WTC11 (cell line): ENCODE data around the gene AKR1C4. TPM values are rescaled to one million over a fixed set of nuclear protein-coding genes. Genes with fewer than 3 reads are reported as not detected.

Experiments
- ATAC-seq: fragments of 200-7000 bp; cut with Tn5 transposase; 2 replicates; pipeline ENCODE4 v1.10.0; 2021; ENCODE audit warnings: mild to moderate bottlenecking, moderate library complexity
- CTCF ChIA-PET: fragments of 300-600 bp; sonication (Branson Sonifier 250); formaldehyde crosslinking; loops from one replicate; lab custom pipeline; 2021; ENCODE audit warnings: antibody characterized with exemption; lab: Charles Lee
- POLR2A ChIA-PET: fragments of 350-600 bp; sonication (Branson Sonifier 250); formaldehyde crosslinking; loops from one replicate; lab custom pipeline; 2021; ENCODE audit warnings: antibody characterized with exemption; lab: Charles Lee
- DNase-seq: peaks from one replicate; pipeline ENCODE4 v3.0.0; 2021; ENCODE audit warnings: low spot score
- H3K27ac Mint-ChIP-seq: 2 replicates; pipeline ENCODE4 v1.8.0; 2021; ENCODE audit warnings: mixed read lengths
- H3K27me3 Mint-ChIP-seq: 2 replicates; pipeline ENCODE4 v1.8.0; 2021; ENCODE audit warnings: low read depth, mild to moderate bottlenecking, moderate library complexity, mixed read lengths
- H3K36me3 Mint-ChIP-seq: 2 replicates; pipeline ENCODE4 v1.8.0; 2021; ENCODE audit warnings: mixed read lengths
- H3K4me1 Mint-ChIP-seq: 2 replicates; pipeline ENCODE4 v1.8.0; 2022; ENCODE audit warnings: mixed read lengths
- H3K4me3 Mint-ChIP-seq: 2 replicates; pipeline ENCODE4 v1.8.0; 2021; ENCODE audit warnings: mild to moderate bottlenecking, moderate library complexity, mixed read lengths
- H3K9me3 Mint-ChIP-seq: 2 replicates; pipeline ENCODE4 v1.8.0; 2021; ENCODE audit warnings: mixed read lengths
- ATF3 ChIP-seq: sonication (generic); formaldehyde crosslinking; conservative IDR thresholded peaks from 2 replicates; pipeline ENCODE4 v1.8.1; 2022; ENCODE audit warnings: mild to moderate bottlenecking, missing genetic modification reagents
- E2F4 ChIP-seq: sonication (generic); formaldehyde crosslinking; IDR thresholded peaks from 2 replicates; pipeline ENCODE4 v1.8.1; 2022; ENCODE audit warnings: low read depth, mild to moderate bottlenecking, moderate library complexity, missing genetic modification reagents, borderline replicate concordance
- ELF4 ChIP-seq: sonication (generic); formaldehyde crosslinking; IDR thresholded peaks from 2 replicates; pipeline ENCODE4 v1.8.1; 2022; ENCODE audit warnings: low read depth, mild to moderate bottlenecking, moderate library complexity, missing genetic modification reagents
- ERG ChIP-seq: fragments of 250-450 bp; sonication (Bioruptor Pico); IDR thresholded peaks from 2 replicates; pipeline ENCODE4 v1.8.0; 2021; ENCODE audit warnings: mild to moderate bottlenecking
- ETV6 ChIP-seq: sonication (generic); formaldehyde crosslinking; IDR thresholded peaks from 2 replicates; pipeline ENCODE4 v1.8.1; 2022; ENCODE audit warnings: mild to moderate bottlenecking, missing genetic modification reagents
- GRHL2 ChIP-seq: fragments of 250-450 bp; sonication (Bioruptor Pico); IDR thresholded peaks from 2 replicates; pipeline ENCODE4 v1.8.0; 2022; ENCODE audit warnings: mild to moderate bottlenecking, moderate library complexity; ENCODE audit not compliant: insufficient replicate concordance, severe bottlenecking
- IRF1 ChIP-seq: sonication (generic); formaldehyde crosslinking; IDR thresholded peaks from 2 replicates; pipeline ENCODE4 v1.8.0; 2023; ENCODE audit warnings: missing genetic modification reagents
- KAT7 ChIP-seq: sonication (generic); formaldehyde crosslinking; IDR thresholded peaks from 2 replicates; pipeline ENCODE4 v1.8.1; 2023; ENCODE audit warnings: missing genetic modification reagents, mild to moderate bottlenecking, borderline replicate concordance
- MLX ChIP-seq: sonication (generic); formaldehyde crosslinking; IDR thresholded peaks from 2 replicates; pipeline ENCODE4 v1.8.1; 2023; ENCODE audit warnings: mild to moderate bottlenecking, missing genetic modification reagents, moderate library complexity
- MXD4 ChIP-seq: fragments of 250-450 bp; sonication (Bioruptor Pico); IDR thresholded peaks from 2 replicates; pipeline ENCODE4 v1.8.0; 2021; ENCODE audit warnings: mild to moderate bottlenecking, moderate library complexity, borderline replicate concordance
- MYBL2 ChIP-seq: sonication (generic); formaldehyde crosslinking; IDR thresholded peaks from 2 replicates; pipeline ENCODE4 v1.8.1; 2023; ENCODE audit warnings: mild to moderate bottlenecking, moderate library complexity, missing genetic modification reagents
- RELA ChIP-seq: sonication (generic); formaldehyde crosslinking; IDR thresholded peaks from 2 replicates; pipeline ENCODE4 v1.8.1; 2022; ENCODE audit warnings: missing genetic modification reagents, mild to moderate bottlenecking, borderline replicate concordance
- TCF7 ChIP-seq: sonication (generic); formaldehyde crosslinking; IDR thresholded peaks from 2 replicates; pipeline ENCODE4 v1.8.0; 2022; ENCODE audit warnings: mild to moderate bottlenecking, low read depth, missing genetic modification reagents, moderate library complexity
- TEAD1 ChIP-seq: sonication (generic); formaldehyde crosslinking; IDR thresholded peaks from 2 replicates; pipeline ENCODE4 v1.8.0; 2022; ENCODE audit warnings: mild to moderate bottlenecking, missing genetic modification reagents
- USF2 ChIP-seq: sonication (generic); formaldehyde crosslinking; IDR thresholded peaks from 2 replicates; pipeline ENCODE4 v1.8.1; 2023; ENCODE audit warnings: mild to moderate bottlenecking, missing genetic modification reagents, moderate library complexity
- ZNF232 ChIP-seq: sonication (generic); formaldehyde crosslinking; IDR thresholded peaks from 2 replicates; pipeline ENCODE4 v1.8.0; 2022; ENCODE audit warnings: mild to moderate bottlenecking, missing genetic modification reagents
- ZNF281 ChIP-seq: sonication (generic); formaldehyde crosslinking; IDR thresholded peaks from 2 replicates; pipeline ENCODE4 v1.8.0; 2023; ENCODE audit warnings: mild to moderate bottlenecking, missing genetic modification reagents
- ZNF512 ChIP-seq: sonication (generic); formaldehyde crosslinking; IDR thresholded peaks from 2 replicates; pipeline ENCODE4 v1.8.1; 2022; ENCODE audit warnings: missing genetic modification reagents, borderline replicate concordance
- ZNF671 ChIP-seq: fragments of 250-450 bp; sonication (Bioruptor Pico); IDR thresholded peaks from 2 replicates; pipeline ENCODE4 v1.8.0; 2021; ENCODE audit warnings: mild to moderate bottlenecking
- total RNA-seq: library from RNA; stranded (reverse); gene quantifications from 3 replicates; pipeline ENCODE4 v1.2.3, GENCODE V29; 2021

The AKR1C4 gene
- total RNA-seq, 1 experiment from 2014 or later, result not detected

GRCh38 chr10:5155951-5156350 is 40.7 kb upstream of the AKR1C4 start:
- peaks cover 18% of the 10 kb centered on the region for H3K36me3 Mint-ChIP-seq
- DNase-seq (no peak), ATAC-seq (no peak)
- H3K27me3 Mint-ChIP-seq, result peaks cover 3% of the 10 kb centered on the region; the same call in 1 of the 2 replicates
- no peak overlapping the region for H3K27ac Mint-ChIP-seq
- H3K9me3 Mint-ChIP-seq, result peaks cover 79% of the 10 kb centered on the region
- no peaks in the 10 kb centered on the region for H3K4me1 Mint-ChIP-seq
- ChIA-PET POLR2A (no interaction called here), CTCF (no interaction called here)
- TF ChIP-seq ZNF671 (CRISPR knock-in tag), result no peak
- no peak for TF ChIP-seq ZNF232 (CRISPR knock-in tag)
- TF ChIP-seq GRHL2 (CRISPR knock-in tag), result no peak
- no peak for TF ChIP-seq ETV6
- TF ChIP-seq ZNF512, result no peak
- no peak overlapping the region for H3K4me3 Mint-ChIP-seq

- ChIA-PET CTCF (no interaction called here), POLR2A (no interaction called here)
- ATAC-seq (no peak), DNase-seq (no peak)
- no peak for TF ChIP-seq E2F4
- TF ChIP-seq IRF1, result no peak
- no peak for TF ChIP-seq MLX (CRISPR knock-in tag)
- no peak for TF ChIP-seq TCF7 (CRISPR knock-in tag)
- TF ChIP-seq USF2 (CRISPR knock-in tag), result no peak
- TF ChIP-seq MXD4 (CRISPR knock-in tag), result no peak
- H3K27me3 Mint-ChIP-seq, result peaks cover 3% of the 10 kb centered on the region; the same call in 1 of the 2 replicates
- H3K9me3 Mint-ChIP-seq, result peaks cover 88% of the 10 kb centered on the region
- no peaks in the 10 kb centered on the region for H3K4me1 Mint-ChIP-seq
- H3K27ac Mint-ChIP-seq, result no peak overlapping the region
- no peak overlapping the region for H3K4me3 Mint-ChIP-seq
- peaks cover 26% of the 10 kb centered on the region for H3K36me3 Mint-ChIP-seq
Measured at GRCh38 chr10:5157501-5157900, 39.1 kb upstream of the AKR1C4 start.

- Mint-ChIP-seq H3K4me1 (no peaks in the 10 kb centered on the region), H3K9me3 (peaks cover 89% of the 10 kb centered on the region), H3K27ac (no peak overlapping the region), H3K27me3 (peaks cover 3% of the 10 kb centered on the region; the same call in 1 of the 2 replicates), H3K36me3 (peaks cover 41% of the 10 kb centered on the region), H3K4me3 (no peak overlapping the region)
- TF ChIP-seq KAT7 (CRISPR knock-in tag) (no peak), ATF3 (no peak), RELA (no peak), ZNF281 (CRISPR knock-in tag) (no peak), ELF4 (CRISPR knock-in tag) (no peak), ERG (CRISPR knock-in tag) (no peak), MYBL2 (CRISPR knock-in tag) (no peak), TCF7 (CRISPR knock-in tag) (no peak), TEAD1 (CRISPR knock-in tag) (no peak)
- POLR2A ChIA-PET, result no interaction called here
- CTCF ChIA-PET, result no interaction called here
- ATAC-seq (no peak), DNase-seq (no peak)
Measured at GRCh38 chr10:5159126-5159525, 37.5 kb upstream of the AKR1C4 start.
